ENCODE measurements around the gene C19orf73. TPM values are rescaled to one million over a fixed set of nuclear protein-coding genes. Genes with fewer than 3 reads are reported as not detected.
"Not testable (repeated sequence)": the region's sequence is repeated elsewhere in the genome, so short reads cannot be mapped to it uniquely, and the experiment has no call there.

C19orf73 gene
- total RNA-seq, 6 experiments from 2014 or later = 0.73 to 8.1 (median 1.5) TPM

GRCh38 chr19:49130325-49130724 is 11.4 kb upstream of the C19orf73 start:
- 84% methylated on average over 3 of the region's 24 CpGs for WGBS (ENCODE audit: insufficient coverage, low coverage, low lambda C conversion rate, missing lambda C conversion rate)
- Histone ChIP-seq H3K4me3 (no peak overlapping the region), H3K9me3 (no peaks in the 10 kb centered on the region), H3K27me3 (no peaks in the 10 kb centered on the region), H3K36me3 (no peaks in the 10 kb centered on the region), H3K4me1 (peaks cover 0 to 10% (median 0%) of the 10 kb centered on the region in 4 donors), H3K27ac (no peak overlapping the region)
- no peak for ATAC-seq
- DNase-seq = no peak
- intact Hi-C loops (cut with DNase I) = no loop called here
- TF ChIP-seq POLR2A (IDR thresholded peaks at IDR 0.05) (no peak), CTCF (IDR thresholded peaks at IDR 0.05) (no peak)

GRCh38 chr19:49129238-49129583 is 10.3 kb upstream of the C19orf73 start:
- intact Hi-C loops (cut with DNase I) = no loop called here
- Histone ChIP-seq H3K4me3 (no peak overlapping the region), H3K4me1 (peaks cover 0 to 10% (median 0%) of the 10 kb centered on the region in 4 donors), H3K27ac (no peak overlapping the region), H3K9me3 (no peaks in the 10 kb centered on the region), H3K27me3 (no peaks in the 10 kb centered on the region), H3K36me3 (no peaks in the 10 kb centered on the region)
- no peak for ATAC-seq
- WGBS (ENCODE audit: insufficient coverage, low coverage, low lambda C conversion rate, missing lambda C conversion rate) = 65% methylated on average over 15 of the region's 16 CpGs
- DNase-seq = no peak
- TF ChIP-seq POLR2A (IDR thresholded peaks at IDR 0.05) (no peak), CTCF (IDR thresholded peaks at IDR 0.05) (no peak)

GRCh38 chr19:49128545-49129237 is 9.7 kb upstream of the C19orf73 start:
- H3K27me3 ChIP-seq = no peaks in the 10 kb centered on the region
- H3K4me3 ChIP-seq = peak overlapping the region in 1 of 3 donors; percentile 24
- H3K9me3 ChIP-seq = no peaks in the 10 kb centered on the region
- WGBS (ENCODE audit: insufficient coverage, low coverage, low lambda C conversion rate, missing lambda C conversion rate) = 60% methylated on average over 15 of the region's 15 CpGs
- TF ChIP-seq POLR2A (IDR thresholded peaks at IDR 0.05) = no peak
- no peak for TF ChIP-seq CTCF (IDR thresholded peaks at IDR 0.05)
- no peak for DNase-seq
- no peak for ATAC-seq
- H3K36me3 ChIP-seq = no peaks in the 10 kb centered on the region
- no peak overlapping the region for H3K27ac ChIP-seq
- H3K4me1 ChIP-seq = peaks cover 0 to 8% (median 0%) of the 10 kb centered on the region in 4 donors
- intact Hi-C loops (cut with DNase I) = no loop called here

- no peak overlapping the region for H3K27ac ChIP-seq
- intact Hi-C loops (cut with DNase I) = no loop called here
- peaks cover 0 to 4% (median 0%) of the 10 kb centered on the region in 4 donors for H3K4me1 ChIP-seq
- H3K27me3 ChIP-seq = no peaks in the 10 kb centered on the region
- peak; percentile 98 to 99 (median 98) for DNase-seq
- no peaks in the 10 kb centered on the region for H3K36me3 ChIP-seq
- WGBS (ENCODE audit: insufficient coverage, low coverage, low lambda C conversion rate, missing lambda C conversion rate) = 5% methylated on average over 22 of the region's 63 CpGs
- peak overlapping the region in 2 of 3 donors; percentile 11 to 31 for H3K4me3 ChIP-seq
- no peaks in the 10 kb centered on the region for H3K9me3 ChIP-seq
- peak; percentile 97 to 100 (median 99) for ATAC-seq
- TF ChIP-seq POLR2A (IDR thresholded peaks at IDR 0.05) (no peak), CTCF (IDR thresholded peaks at IDR 0.05) (peak in 1 of 4 donors; percentile 13)
Measured at GRCh38 chr19:49127674-49128544, 9.0 kb upstream of the C19orf73 start.

- DNase-seq; H3K36me3 ChIP-seq; H3K27me3 ChIP-seq; H3K27ac ChIP-seq; ATAC-seq; intact Hi-C loops (cut with DNase I); H3K4me1 ChIP-seq; H3K4me3 ChIP-seq; H3K9me3 ChIP-seq: not testable (repeated sequence)
- 85% methylated on average over 4 of the region's 12 CpGs for WGBS (ENCODE audit: insufficient coverage, low coverage, low lambda C conversion rate, missing lambda C conversion rate)
Measured at GRCh38 chr19:49127225-49127624, 8.3 kb upstream of the C19orf73 start.
